ENCODE measurements around the gene FBXL7.

FBXL7 gene

DNA sequence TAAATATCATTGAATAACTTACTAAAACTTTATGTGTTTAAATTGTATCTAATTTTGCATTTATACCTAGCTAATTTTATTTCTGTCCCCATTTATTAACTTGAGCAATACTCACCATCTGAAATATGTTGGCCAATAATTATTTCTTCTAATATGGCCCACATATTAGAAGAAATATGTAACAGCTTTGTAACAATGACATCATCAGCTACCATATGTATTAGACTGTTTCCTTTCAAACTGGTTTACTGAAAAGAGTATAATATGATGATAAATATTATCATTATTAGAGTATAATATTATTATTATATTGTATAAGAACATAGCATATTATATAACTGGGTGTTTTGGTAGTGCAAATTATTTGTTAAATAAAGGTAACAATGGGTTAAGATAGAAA, 220.5 kb downstream of the FBXL7 start:
- TF ChIP-seq, protein P1, sequence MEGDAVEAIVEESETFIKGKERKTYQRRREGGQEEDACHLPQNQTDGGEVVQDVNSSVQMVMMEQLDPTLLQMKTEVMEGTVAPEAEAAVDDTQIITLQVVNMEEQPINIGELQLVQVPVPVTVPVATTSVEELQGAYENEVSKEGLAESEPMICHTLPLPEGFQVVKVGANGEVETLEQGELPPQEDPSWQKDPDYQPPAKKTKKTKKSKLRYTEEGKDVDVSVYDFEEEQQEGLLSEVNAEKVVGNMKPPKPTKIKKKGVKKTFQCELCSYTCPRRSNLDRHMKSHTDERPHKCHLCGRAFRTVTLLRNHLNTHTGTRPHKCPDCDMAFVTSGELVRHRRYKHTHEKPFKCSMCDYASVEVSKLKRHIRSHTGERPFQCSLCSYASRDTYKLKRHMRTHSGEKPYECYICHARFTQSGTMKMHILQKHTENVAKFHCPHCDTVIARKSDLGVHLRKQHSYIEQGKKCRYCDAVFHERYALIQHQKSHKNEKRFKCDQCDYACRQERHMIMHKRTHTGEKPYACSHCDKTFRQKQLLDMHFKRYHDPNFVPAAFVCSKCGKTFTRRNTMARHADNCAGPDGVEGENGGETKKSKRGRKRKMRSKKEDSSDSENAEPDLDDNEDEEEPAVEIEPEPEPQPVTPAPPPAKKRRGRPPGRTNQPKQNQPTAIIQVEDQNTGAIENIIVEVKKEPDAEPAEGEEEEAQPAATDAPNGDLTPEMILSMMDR (IDR thresholded peaks at IDR 0.05; ENCODE audit: low read depth, low read length): no peak
- no peak overlapping the region for H3K27ac ChIP-seq
- H3K36me3 ChIP-seq: no peaks in the 10 kb centered on the region
- DNase-seq: no peak
- no peaks in the 10 kb centered on the region for H3K27me3 ChIP-seq (ENCODE audit: insufficient read depth, low read depth, severe bottlenecking)
- H3K4me3 ChIP-seq (ENCODE audit: low read depth, low read length): no peak overlapping the region
- no peaks in the 10 kb centered on the region for H3K9me3 ChIP-seq (ENCODE audit: severe bottlenecking)

DNA sequence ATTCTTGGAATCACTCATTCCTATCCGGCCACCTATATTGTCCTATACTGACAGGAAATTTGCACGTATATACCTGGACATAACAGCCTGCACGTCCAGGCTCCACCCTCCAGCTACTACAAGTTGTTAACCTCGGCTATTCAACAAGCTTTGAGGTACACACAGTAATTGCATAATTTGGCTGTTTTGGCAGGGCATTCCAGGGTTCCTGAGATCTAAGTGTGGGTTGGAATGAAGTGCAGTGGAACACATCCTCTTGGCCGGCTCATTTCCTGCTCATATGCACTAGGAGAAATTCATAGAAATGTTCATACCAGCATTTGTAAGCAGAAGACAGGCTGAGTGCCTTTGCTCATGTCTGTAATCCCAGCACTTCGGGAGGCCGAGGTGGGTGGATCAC, 222.3 kb downstream of the FBXL7 start:
- Histone ChIP-seq H3K36me3 (no peaks in the 10 kb centered on the region), H3K4me3 (ENCODE audit: low read depth, low read length) (no peak overlapping the region), H3K27ac (no peak overlapping the region), H3K9me3 (ENCODE audit: severe bottlenecking) (peaks cover 3% of the 10 kb centered on the region), H3K27me3 (ENCODE audit: insufficient read depth, low read depth, severe bottlenecking) (no peaks in the 10 kb centered on the region)
- no peak for DNase-seq
- TF ChIP-seq, protein P1 (IDR thresholded peaks at IDR 0.05; ENCODE audit: low read depth, low read length): no peak

DNA sequence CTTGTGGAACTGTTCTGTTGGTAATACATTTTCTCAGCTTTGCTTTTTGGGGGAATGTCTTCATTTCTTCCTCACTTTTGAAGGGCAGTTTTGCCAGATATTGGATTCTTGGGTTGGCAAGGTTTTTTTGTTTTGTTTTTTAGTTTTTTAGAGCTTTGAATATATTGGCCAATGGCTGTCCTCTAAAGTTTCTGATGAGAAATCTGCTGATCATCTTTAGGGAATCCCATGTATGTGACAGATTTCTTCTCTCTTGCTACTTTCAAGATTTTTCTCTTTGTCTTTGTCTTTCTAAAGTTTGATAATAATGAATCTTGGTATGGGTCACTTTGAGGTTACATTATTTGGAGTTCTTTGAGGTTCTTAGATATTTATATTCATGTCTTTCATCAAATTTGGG, 227.4 kb downstream of the FBXL7 start:
- TF ChIP-seq, protein P1 (IDR thresholded peaks at IDR 0.05; ENCODE audit: low read depth, low read length): no peak
- H3K27me3 ChIP-seq (ENCODE audit: insufficient read depth, low read depth, severe bottlenecking): no peaks in the 10 kb centered on the region
- no peak overlapping the region for H3K27ac ChIP-seq
- H3K9me3 ChIP-seq (ENCODE audit: severe bottlenecking): peaks cover 3% of the 10 kb centered on the region
- H3K4me3 ChIP-seq (ENCODE audit: low read depth, low read length): no peak overlapping the region
- no peaks in the 10 kb centered on the region for H3K36me3 ChIP-seq
- no peak for DNase-seq

DNA sequence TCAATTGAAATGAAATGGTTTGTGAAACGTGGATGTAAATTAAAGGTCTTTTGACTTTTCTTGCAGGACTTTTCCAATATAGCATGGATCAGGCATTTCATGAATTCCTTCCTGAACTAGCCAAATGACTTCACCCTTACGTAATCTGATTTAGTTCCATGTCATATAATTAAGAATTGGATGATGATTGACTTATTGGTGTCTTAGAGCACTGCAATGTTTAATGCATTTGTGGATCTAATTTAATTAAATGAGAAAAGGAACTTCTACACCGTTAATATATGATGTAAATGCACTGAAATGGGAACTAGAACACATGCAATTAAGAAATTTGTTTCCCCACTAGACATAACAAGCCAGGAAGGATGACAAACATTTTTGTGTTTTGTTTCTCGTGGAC, 228.8 kb downstream of the FBXL7 start:
- no peaks in the 10 kb centered on the region for H3K36me3 ChIP-seq
- TF ChIP-seq, protein P1 (IDR thresholded peaks at IDR 0.05; ENCODE audit: low read depth, low read length): no peak
- H3K9me3 ChIP-seq (ENCODE audit: severe bottlenecking): peaks cover 3% of the 10 kb centered on the region
- H3K27me3 ChIP-seq (ENCODE audit: insufficient read depth, low read depth, severe bottlenecking): no peaks in the 10 kb centered on the region
- DNase-seq: no peak
- H3K27ac ChIP-seq: no peak overlapping the region
- H3K4me3 ChIP-seq (ENCODE audit: low read depth, low read length): no peak overlapping the region

DNA sequence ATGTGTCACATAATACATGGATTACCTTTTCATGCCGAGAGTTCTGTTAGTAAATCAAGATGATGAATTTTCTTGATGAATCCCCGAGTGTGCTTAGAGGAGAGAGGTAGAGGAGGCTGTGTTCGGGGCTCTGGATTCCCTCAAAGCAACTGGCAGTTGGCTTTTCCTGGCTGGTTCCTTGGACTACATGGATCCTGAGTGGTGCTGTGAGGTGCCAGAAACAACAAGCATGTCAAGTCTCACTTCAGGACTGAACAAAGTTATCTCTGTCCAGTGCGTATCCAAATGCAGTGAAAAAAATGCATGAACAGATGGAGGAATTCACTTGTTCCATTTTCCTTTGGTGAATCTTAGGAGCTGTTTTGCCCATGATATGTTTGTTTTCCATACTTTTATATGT, 231.7 kb downstream of the FBXL7 start:
- DNase-seq: no peak
- peaks cover 3% of the 10 kb centered on the region for H3K9me3 ChIP-seq (ENCODE audit: severe bottlenecking)
- H3K4me3 ChIP-seq (ENCODE audit: low read depth, low read length): no peak overlapping the region
- no peak overlapping the region for H3K27ac ChIP-seq
- TF ChIP-seq, protein P1 (IDR thresholded peaks at IDR 0.05; ENCODE audit: low read depth, low read length): no peak
- H3K27me3 ChIP-seq (ENCODE audit: insufficient read depth, low read depth, severe bottlenecking): no peaks in the 10 kb centered on the region
- no peaks in the 10 kb centered on the region for H3K36me3 ChIP-seq

DNA sequence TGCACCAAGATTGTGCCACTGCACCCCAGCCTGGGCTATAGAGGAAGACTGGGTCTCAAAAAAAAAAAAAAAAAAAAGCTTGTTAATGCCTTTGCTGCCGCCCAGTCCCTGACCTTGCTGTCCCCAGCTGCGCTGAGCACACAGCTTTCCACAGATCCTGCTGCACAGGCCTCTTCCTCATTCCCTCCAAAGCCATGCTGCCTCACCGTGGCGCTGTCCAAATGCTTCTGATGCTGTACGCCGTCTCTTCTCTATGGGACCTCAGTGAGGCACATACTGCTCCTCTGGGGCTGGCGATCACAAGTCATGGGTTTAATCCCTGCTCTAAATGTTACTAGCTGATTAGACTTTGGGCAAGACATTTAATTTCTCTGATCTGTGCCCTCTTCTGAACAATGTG, 234.1 kb downstream of the FBXL7 start:
- H3K36me3 ChIP-seq: no peaks in the 10 kb centered on the region
- H3K4me3 ChIP-seq (ENCODE audit: low read depth, low read length): no peak overlapping the region
- H3K9me3 ChIP-seq (ENCODE audit: severe bottlenecking): no peaks in the 10 kb centered on the region
- no peaks in the 10 kb centered on the region for H3K27me3 ChIP-seq (ENCODE audit: insufficient read depth, low read depth, severe bottlenecking)
- H3K27ac ChIP-seq: no peak overlapping the region
- DNase-seq: peak; percentile 21
- TF ChIP-seq, protein P1 (IDR thresholded peaks at IDR 0.05; ENCODE audit: low read depth, low read length): no peak

Measured in WERI-Rb-1 (cell line).